HG02759 (cell line): ENCODE data around the gene NLGN2.

Experiments
- ATAC-seq: cut with Tn5 transposase; IDR thresholded peaks from one replicate; pipeline ENCODE4 v1.9.1; 2021; ENCODE audit warnings: mild to moderate bottlenecking, moderate library complexity; ENCODE audit not compliant: unreplicated experiment

NLGN2 gene

DNA sequence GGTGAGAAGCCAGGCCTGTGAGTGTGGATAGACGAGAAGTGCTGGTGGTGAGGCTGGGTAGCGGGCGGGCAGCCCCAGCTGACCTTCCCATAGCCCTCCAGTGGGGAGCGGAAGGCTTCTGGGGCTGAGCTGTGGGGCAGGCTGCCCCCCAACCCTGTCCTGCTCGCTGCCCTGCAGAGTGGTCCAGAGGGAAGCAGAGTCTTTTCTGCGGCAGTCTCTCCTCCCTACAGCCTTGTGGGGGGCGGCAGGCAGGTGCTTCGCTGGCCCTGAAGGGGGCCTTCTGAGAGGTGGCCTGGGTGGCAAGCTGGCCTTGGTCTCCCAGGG lies 3.7 kb downstream of the NLGN2 start:
- no peak for ATAC-seq

- ATAC-seq: no peak
These were observed 5.8 kb downstream of the NLGN2 start for GRCh38 chr17:7413346-7413985.

DNA sequence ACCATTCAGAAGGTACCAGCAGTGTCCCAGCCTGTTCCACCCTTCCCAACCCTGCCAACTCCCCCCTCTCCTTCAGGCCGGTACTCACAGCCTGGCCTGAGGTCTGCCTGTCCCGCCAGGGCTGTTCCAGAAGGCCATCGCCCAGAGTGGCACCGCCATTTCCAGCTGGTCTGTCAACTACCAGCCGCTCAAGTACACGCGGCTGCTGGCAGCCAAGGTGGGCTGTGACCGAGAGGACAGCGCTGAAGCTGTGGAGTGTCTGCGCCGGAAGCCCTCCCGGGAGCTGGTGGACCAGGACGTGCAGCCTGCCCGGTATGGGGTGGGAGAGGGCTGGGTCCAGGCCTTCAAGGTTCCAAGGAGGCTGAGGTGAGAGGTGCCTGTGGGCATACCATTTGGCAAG lies 7.2 kb downstream of the NLGN2 start:
- no peak for ATAC-seq

DNA sequence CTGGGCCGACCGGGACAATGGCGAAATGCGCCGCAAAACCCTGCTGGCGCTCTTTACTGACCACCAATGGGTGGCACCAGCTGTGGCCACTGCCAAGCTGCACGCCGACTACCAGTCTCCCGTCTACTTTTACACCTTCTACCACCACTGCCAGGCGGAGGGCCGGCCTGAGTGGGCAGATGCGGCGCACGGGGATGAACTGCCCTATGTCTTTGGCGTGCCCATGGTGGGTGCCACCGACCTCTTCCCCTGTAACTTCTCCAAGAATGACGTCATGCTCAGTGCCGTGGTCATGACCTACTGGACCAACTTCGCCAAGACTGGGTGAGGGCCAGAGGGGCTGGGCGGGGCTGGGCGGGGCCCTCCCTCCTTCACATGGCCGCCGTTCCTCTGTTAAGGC lies 8.1 kb downstream of the NLGN2 start:
- ATAC-seq: no peak

DNA sequence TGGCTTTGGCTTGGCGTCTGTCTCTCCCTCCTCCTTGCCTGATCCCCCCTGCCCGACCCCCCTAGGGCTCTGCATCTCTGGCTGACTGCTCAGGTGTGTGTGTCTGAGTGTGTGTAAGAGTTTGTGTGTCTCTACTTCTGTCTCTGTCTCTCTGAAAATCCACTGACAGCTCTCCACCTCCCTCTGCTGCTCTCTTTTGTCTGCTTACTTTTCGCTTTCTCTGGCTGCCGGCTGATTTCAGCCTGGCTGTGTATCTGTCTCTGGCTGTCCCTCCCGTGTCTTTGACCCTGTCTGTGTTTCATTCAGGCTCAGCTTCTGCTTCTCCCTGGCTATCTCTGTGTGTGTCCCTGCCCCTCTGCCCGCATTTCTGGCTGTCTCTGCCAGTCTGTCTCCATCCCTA lies 8.7 kb downstream of the NLGN2 start:
- ATAC-seq: no peak

DNA sequence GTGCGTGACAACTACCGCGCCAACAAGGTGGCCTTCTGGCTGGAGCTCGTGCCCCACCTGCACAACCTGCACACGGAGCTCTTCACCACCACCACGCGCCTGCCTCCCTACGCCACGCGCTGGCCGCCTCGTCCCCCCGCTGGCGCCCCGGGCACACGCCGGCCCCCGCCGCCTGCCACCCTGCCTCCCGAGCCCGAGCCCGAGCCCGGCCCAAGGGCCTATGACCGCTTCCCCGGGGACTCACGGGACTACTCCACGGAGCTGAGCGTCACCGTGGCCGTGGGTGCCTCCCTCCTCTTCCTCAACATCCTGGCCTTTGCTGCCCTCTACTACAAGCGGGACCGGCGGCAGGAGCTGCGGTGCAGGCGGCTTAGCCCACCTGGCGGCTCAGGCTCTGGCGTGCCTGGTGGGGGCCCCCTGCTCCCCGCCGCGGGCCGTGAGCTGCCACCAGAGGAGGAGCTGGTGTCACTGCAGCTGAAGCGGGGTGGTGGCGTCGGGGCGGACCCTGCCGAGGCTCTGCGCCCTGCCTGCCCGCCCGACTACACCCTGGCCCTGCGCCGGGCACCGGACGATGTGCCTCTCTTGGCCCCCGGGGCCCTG lies 9.5 kb downstream of the NLGN2 start:
- no peak for ATAC-seq

- no peak for ATAC-seq
These were observed 11.0 kb downstream of the NLGN2 start for GRCh38 chr17:7418472-7419152.

- no peak for ATAC-seq
These were observed 12.4 kb downstream of the NLGN2 start, which contains the start of gene SPEM1 for GRCh38 chr17:7419819-7420610. Gene SPEM1, plus strand, starts transcription at chr17:7420324. Its CDS starts 61 bp downstream, at chr17:7420385.

GRCh38 chr17:7421186-7421585 lies 13.5 kb downstream of the NLGN2 start:
- ATAC-seq: no peak

DNA sequence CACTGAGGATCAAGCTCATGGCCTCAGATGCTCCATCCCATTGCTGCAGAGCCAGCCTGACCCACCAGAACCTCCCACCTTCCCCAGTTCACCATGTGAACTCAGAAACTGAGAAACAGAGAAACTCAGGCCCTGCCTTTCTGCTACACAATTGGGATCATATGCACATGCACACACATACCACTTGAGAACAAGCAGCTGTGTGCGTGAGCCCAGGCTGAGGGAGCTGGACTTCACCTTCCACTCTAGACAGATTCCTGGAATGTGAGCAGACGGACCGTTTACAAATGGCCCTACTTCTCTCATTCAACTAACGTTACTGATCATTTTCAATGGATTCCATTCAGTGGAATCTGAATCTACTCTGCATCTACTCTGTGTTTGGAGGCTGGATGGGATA lies 16.0 kb downstream of the NLGN2 start:
- no peak for ATAC-seq

DNA sequence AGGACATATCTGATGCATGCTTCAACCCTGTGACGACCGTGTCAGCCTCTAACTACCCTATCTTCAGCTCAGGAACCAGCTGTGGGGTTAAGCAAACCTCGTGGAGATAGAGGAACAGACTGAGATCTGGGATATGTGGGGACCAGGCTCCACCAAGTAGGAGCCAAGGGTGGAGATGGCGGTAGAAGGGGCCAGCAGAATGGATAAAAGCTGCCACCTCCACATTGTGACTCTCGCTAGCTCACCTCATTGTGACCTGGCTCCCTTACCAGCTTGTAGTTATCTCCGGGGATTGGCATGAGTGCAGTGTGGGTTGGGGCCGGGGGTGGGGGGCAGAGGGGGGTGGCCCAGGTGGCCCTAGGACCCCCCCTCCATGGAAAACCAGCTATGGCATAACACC lies 17.7 kb downstream of the NLGN2 start, which contains the start of gene SPEM2:
Gene SPEM2 (plus strand): TSS at position 301 of the 400 bp plus-strand sequence. CDS start 73 bp downstream, at position 374.
- ATAC-seq: no peak

- ATAC-seq: no peak
These were observed 18.1 kb downstream of the NLGN2 start for GRCh38 chr17:7425756-7426155.

DNA sequence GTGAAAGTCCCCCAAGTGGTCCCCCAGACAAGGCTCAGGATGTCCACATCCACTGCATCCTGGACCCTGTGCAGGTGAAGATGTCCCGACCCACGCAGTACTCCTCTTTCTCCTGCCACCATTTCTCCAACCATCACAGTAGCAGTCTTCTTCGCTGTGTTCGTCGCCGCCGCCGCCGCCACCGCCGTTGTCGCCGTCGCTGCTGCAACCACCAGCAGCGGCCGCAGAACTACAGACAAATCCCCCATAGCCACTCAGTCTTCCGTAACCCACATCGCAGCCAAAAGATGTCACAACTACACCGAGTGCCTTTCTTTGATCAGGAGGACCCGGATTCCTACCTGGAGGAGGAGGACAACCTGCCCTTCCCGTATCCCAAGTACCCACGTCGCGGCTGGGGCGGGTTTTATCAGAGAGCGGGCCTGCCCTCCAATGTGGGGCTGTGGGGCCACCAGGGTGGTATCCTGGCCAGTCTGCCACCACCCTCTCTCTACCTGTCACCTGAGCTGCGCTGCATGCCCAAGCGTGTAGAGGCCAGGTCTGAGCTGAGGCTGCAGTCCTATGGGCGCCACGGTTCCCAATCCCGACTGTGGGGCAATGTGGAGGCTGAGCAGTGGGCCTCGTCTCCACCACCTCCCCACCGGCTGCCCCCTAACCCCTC lies 18.7 kb downstream of the NLGN2 start:
- no peak for ATAC-seq

GRCh38 chr17:7426896-7427489 lies 19.3 kb downstream of the NLGN2 start:
- ATAC-seq: no peak

DNA sequence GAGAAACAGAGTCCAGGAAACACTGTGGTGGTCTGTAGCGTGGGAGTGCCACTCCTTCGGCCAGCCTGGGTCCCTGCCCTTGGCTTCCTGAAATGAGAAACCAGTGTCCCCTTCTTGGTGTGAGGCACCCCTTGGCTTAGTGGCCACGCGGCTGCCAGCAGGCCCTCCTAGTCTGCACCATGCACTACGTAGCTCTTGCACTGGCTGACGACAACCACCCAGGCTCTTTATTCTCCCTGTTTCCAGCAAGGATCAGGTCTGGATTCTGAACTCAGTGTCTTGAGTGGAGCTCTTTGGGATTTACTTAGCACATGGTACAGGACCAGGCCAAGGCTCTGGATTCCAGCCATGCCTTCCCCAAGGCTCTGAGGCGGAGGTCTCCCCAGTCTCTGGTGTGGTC lies 19.9 kb downstream of the NLGN2 start:
- ATAC-seq: no peak

GRCh38 chr17:7428557-7428956 lies 20.9 kb downstream of the NLGN2 start, which contains the start of gene SPEM3:
Gene SPEM3, plus strand, starts transcription at chr17:7428857. Its CDS starts 46 bp downstream, at chr17:7428903.
- no peak for ATAC-seq

- ATAC-seq: no peak
These were observed 22.1 kb downstream of the NLGN2 start for GRCh38 chr17:7429722-7430121.

DNA sequence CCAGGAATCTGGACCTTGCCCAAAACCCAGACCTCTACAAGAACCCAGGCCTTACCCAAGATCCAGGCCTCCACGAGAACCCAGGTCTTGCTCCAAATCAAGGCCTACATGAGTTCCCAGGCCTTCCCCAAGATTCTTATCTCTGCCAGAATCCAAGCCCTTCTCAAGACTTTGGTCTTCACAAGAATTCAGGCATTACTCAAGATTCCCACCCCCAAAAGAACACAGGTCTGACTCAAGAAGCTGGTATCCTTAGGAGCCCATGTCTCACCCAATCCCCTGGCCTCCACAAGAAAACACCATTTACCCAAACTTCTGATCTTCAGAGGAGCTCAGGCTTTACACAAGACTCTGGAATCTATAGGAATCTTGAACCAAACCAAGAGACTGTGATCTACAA lies 23.6 kb downstream of the NLGN2 start:
- ATAC-seq: no peak

DNA sequence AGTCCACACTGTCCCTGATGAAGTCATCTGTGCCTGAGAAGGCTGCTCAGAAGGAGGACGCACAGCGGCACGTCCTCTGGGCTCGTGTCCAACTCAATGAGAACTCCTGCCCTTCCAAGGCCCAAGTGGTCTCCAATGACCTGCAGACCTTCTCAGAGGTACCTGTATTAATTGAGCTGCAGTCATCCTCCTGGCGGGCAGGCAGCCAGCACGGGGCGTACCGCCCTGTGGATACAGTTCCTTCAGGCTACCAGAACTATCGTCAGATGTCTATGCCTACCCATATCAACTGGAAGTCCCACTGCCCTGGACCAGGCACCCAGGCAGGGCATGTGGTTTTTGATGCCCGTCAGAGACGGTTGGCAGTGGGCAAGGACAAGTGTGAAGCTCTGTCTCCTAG lies 24.7 kb downstream of the NLGN2 start:
- ATAC-seq: no peak
